ENCODE measurements around the gene CADM1. TPM values are rescaled to one million over a fixed set of nuclear protein-coding genes. Genes with fewer than 3 reads are reported as not detected.

CADM1 gene
- total RNA-seq, 1 donor from 2014 or later, result 58.0 TPM

GRCh38 chr11:115153135-115153534 lies 351.1 kb downstream of the CADM1 start:
- DNase-seq (ENCODE audit: low spot score), result no peak

DNA sequence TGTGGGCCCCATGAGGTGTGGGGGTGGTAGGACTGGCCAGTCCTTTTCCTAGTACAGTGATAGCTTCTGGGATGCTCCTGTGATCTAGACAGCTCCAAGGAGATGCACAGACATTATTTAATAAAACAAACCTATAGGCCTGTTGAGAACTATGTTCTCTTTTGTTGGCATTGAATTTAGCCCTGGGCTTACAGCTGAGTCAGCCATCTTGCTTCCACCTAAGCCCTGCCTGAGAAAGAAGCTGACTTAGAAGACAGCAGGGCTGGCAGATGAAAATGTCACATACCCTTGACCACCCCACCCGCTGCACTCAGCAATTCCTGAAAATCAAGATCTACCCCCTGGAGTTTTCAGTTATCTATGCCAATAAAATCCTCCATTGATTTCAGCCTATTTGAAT lies 353.2 kb downstream of the CADM1 start:
- no peak for DNase-seq (ENCODE audit: low spot score)

- DNase-seq (ENCODE audit: low spot score), result no peak
Observed at GRCh38 chr11:115148691-115149090, 355.5 kb downstream of the CADM1 start.

- DNase-seq (ENCODE audit: low spot score), result no peak
Observed at GRCh38 chr11:115148101-115148500, 356.1 kb downstream of the CADM1 start.

DNA sequence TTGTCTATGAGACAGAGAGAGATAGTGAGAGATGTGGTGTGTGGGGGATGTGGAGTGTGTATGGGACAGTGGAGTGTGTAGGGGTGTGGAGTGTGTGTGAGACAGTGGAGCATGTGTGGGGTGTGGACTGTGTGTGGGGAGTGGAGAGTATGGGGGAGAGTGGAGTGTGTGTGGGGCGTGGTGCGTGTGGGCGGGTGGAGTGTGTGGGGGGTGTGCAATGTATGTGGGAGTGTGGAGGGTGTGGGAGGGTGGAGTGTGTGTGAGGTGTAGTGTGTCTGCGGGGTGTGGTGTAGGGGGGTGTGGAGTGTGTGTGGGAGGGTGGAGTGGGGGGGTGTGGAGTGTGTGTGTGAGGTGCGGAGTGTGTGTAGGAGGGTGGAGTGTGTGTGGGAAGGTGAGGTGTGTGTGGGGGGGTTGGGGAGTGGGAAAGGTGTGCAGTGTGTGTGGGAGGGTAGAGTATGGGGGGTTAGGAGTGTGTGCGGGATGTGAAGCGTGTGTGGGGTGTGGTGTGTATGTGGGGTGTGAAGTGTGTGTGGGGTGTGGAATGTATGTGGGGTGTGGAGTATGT lies 356.9 kb downstream of the CADM1 start:
- DNase-seq (ENCODE audit: low spot score), result no peak

DNA sequence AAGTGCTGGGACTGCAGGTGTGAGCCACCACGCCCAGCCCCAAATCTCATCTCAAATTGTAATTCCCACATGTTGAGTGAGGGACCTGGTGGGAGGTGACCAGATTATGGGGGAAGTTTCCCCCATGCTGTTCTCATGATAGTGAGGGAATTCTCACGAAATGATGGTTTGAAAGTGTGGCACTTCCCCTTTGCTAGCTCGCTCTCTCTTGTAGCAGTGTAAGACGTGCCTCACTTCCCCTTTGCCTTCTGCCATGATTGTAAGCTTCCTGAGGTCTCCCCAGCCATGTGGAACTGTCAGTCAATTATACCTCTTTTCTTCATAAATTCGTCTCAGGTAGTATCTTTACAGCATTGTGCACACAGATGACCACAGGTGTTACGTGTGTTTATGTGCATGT lies 357.8 kb downstream of the CADM1 start:
- DNase-seq (ENCODE audit: low spot score), result no peak

DNA sequence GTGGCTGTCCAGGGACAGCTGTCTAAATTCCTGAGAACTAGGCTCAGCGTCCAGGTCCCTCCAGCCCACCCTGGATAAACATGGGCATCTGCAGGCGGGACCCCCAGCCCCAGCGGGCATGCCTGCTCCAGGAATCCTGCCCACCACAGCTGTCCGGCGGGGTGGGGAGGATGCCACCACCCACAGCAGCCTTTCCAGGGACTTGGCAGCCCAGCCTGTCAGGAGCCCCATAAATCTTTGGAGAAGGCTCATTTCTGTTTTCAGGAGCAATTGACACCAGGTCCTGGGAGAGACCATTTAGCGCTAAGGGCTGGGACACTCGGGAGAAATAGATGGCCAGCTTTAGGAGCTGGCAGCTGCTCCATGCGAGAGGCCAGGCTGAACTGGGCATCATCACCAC lies 358.9 kb downstream of the CADM1 start:
- no peak for DNase-seq (ENCODE audit: low spot score)

GRCh38 chr11:115144914-115145313 lies 359.3 kb downstream of the CADM1 start:
- DNase-seq (ENCODE audit: low spot score), result no peak

GRCh38 chr11:115144014-115144413 lies 360.2 kb downstream of the CADM1 start:
- DNase-seq (ENCODE audit: low spot score), result no peak

DNA sequence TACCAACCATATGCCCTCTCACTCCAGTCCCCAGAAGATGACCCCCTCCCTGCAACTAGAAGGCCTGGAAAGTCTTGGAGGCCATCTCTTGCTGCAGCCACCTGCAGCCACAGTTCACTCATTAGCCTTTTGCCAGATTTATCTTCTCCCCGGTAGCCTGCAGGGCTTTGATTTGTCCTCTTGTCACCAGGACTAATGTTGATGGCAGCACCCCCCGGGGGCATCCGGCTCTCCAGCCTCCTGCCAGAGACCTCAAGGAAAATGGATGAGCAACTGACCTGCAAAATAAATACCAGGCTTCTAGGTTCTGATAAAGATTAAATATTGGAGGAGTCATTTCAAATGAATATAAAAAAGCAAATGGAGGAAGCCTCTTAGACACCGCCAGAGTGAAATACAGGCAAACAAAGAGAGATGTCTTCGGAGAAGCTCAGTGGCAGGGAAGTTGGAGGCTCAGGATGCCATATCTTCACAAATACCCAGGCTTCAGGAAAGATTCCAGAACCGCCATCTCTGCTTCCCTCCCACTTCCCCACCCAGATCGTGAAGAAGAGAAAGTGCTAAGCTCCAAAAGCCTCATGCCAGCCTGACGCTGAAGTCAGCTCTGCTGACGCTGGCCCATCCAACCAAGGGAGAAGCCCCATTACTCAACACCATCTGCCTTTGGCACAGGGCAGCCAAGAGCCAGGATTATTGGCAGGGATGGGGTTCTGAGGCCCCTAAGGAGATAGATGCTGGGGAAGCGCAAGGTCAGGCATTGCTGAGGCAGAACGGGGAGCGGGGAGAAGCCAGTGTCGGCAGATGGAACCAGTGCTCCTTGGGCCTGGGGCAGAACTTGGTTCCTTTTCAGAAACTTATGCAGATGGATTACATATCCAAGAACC lies 362.7 kb downstream of the CADM1 start:
- DNase-seq (ENCODE audit: low spot score), result no peak

GRCh38 chr11:115135936-115136335 lies 368.3 kb downstream of the CADM1 start:
- DNase-seq (ENCODE audit: low spot score), result no peak

GRCh38 chr11:115134926-115135325 lies 369.3 kb downstream of the CADM1 start:
- no peak for DNase-seq (ENCODE audit: low spot score)

DNA sequence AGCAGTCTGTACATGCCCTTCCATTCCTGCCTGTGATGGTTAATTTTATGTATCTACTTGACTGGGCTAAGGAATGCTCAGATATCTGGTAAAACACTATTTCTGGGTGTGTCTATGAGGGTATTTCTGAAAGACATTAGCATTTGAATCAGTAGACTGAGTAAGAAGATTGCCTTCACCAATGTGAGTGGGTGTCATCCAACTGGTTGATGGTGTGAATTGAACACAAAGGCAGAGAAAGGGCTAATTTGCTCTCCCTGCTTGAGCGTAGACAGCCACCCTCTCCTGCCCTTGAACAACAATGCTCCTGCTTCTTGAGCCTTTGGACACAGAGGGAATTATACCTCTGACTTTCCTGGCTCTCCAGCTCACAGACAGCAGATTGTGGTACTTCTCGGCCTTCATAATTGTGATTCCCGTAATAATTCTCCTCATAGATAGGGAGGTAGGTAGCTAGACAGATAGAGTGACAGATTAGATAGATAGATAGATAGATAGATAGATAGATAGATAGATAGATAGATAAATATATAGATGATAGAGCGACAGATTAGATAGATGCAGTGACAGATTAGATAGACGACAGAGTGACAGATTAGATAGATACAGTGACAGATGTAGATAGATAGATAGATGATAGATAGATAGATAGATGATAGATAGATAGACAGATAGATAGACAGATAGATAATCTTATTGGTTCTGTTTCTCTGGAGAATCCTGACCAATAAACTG lies 370.6 kb downstream of the CADM1 start:
- DNase-seq (ENCODE audit: low spot score), result no peak

GRCh38 chr11:115132436-115133228 lies 371.6 kb downstream of the CADM1 start:
- DNase-seq (ENCODE audit: low spot score), result no peak

DNA sequence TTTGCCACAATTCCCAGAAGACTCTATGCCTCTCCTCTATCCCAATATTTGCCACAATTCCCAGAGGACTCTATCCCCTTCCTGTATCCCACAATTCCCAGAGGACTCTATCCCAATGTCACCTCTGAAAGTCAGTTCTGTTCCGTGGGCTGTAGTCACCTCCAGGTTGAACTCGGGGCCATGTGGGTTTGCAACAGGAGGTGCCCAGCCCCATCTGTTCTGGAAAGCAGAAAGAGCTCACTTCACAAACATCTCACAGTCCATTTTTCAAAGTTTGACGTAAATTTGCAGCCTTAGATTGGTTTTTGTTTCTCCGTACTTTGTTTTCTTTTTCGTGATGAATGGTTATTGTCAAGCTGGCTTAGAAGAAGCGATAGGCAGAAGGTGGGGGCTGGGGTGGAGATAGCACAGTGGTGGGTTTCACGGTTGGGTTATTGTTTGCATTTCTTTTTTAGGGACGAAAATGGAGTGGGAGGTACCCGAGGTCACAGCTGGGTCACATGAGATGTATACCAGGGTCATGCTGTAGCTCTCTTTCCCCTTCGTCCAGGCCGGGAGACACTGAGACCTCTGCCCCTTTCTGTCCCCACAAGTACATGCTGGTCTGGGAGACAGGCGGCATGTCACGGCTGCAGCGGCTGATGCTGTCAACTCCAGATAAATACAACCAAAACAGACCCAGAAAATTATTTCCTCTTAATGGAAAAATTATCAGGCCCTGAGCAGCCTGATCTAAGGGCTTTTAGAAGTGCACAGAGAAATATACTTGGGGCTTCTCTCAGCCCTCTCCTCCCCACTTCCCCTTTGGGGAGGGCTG lies 374.5 kb downstream of the CADM1 start:
- no peak for DNase-seq (ENCODE audit: low spot score)

- DNase-seq (ENCODE audit: low spot score), result no peak
Observed at GRCh38 chr11:115128226-115128625, 376.0 kb downstream of the CADM1 start.

- DNase-seq (ENCODE audit: low spot score), result no peak
Observed at GRCh38 chr11:115127790-115128189, 376.4 kb downstream of the CADM1 start.

GRCh38 chr11:115126515-115127208 lies 377.6 kb downstream of the CADM1 start:
- no peak for DNase-seq (ENCODE audit: low spot score)

GRCh38 chr11:115126092-115126491 lies 378.1 kb downstream of the CADM1 start:
- DNase-seq (ENCODE audit: low spot score), result no peak

DNA sequence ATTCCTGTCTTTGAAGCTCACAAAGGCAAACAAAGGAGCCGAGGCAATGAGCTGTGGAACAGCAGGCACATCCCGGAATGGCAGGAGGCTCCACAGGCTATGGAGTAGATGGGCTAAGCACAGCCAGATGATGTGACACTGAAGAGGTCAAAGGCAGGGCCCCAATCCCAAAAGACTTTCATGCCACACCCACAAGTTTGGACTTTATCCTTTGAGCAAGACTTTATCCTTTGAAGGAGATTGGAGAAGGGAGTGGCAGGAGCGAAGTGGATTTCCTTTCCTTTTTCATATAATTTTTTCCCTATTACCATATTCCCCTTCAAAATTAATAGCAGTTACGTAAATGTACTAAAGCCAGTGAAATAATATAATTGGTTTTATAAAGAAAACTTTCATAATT lies 379.4 kb downstream of the CADM1 start:
- DNase-seq (ENCODE audit: low spot score), result no peak

Measured in ureter (tissue), 1 donor.